HCT116 (cell line): ENCODE measurements around the gene RYR3. TPM values are rescaled to one million over a fixed set of nuclear protein-coding genes. Genes with fewer than 3 reads are reported as not detected.

Source experiments
- ATAC-seq: fragments of 200-7000 bp; cut with Tn5 transposase; 2 replicates; pipeline ENCODE4 v1.9.1; 2020; ENCODE audit warnings: mild to moderate bottlenecking, moderate library complexity
- BruUV-seq: library from RNA; stranded (reverse); fragments of 400-500 nt; replicated peaks from 2 replicates; lab custom pipeline; 2021; lab: Mats Ljungman, UMichigan
- CTCF ChIA-PET: fragments of 300-600 bp; sonication (Branson Sonifier 250); formaldehyde crosslinking; loops from one replicate; lab custom pipeline; 2021; ENCODE audit warnings: antibody characterized with exemption; lab: Charles Lee
- POLR2A ChIA-PET: fragments of 300-600, 350-600 bp; sonication (Branson Sonifier 250); formaldehyde crosslinking; loops from one replicate; lab custom pipeline; 2021; ENCODE audit warnings: antibody characterized with exemption; lab: Charles Lee
- RAD21 ChIA-PET, 2 experiments: fragments of 300-600 bp; sonication (Branson Sonifier 250); formaldehyde crosslinking; loops; one replicate each; lab custom pipeline; 2023; ENCODE audit warnings: low total read pairs in 2 of 2; ENCODE audit not compliant: uncharacterized antibody in 2 of 2, unreplicated experiment in 2 of 2, low non-redundant PET in 1 of 2; lab: Charles Lee
- DNase-seq: peaks from one replicate; pipeline ENCODE4 v3.0.0-alpha.2; 2010; ENCODE audit warnings: low read depth, low spot score
- H2AFZ ChIP-seq: fragments of 200-600 bp; shearing (Covaris generic), sonication (generic); 2 replicates; pipeline ENCODE4 v1.6.1; 2017; ENCODE audit warnings: low read depth, mixed run types, mixed read lengths, antibody characterized with exemption, low read length; ENCODE audit not compliant: poor library complexity, severe bottlenecking
- H3K27ac ChIP-seq: 2 replicates; pipeline ENCODE4 v1.5.1; 2012; ENCODE audit warnings: low read depth, low read length
- H3K27me3 ChIP-seq: fragments of 200-600 bp; sonication (generic); 2 replicates; pipeline ENCODE4 v1.6.1; 2016; ENCODE audit warnings: mixed run types, low read length, mixed read lengths; ENCODE audit not compliant: insufficient read depth
- H3K36me3 ChIP-seq, 2 experiments: fragments of 200-500 bp in 1 of 2; fragments of 200-600 bp in 1 of 2; sonication (Bioruptor generic) in 1 of 2; sonication (generic) in 1 of 2; 2 replicates each; pipeline versions ENCODE4 v1.5.1 to v1.6.1; 2014 to 2016; ENCODE audit warnings: low read length in 2 of 2, inconsistent platforms in 1 of 2, mixed read lengths in 1 of 2, mixed run types in 1 of 2; ENCODE audit not compliant: insufficient read depth in 2 of 2, control insufficient read depth in 1 of 2
- H3K4me1 ChIP-seq, 2 experiments: fragments of 200-600 bp in 1 of 2; sonication (generic) in 1 of 2; 2 replicates each; pipeline versions ENCODE4 v1.5.1 to v1.6.1; 2012 to 2017; ENCODE audit warnings: low read length in 2 of 2, inconsistent platforms in 1 of 2, mild to moderate bottlenecking in 1 of 2, mixed read lengths in 1 of 2, mixed run types in 1 of 2, moderate library complexity in 1 of 2; ENCODE audit not compliant: insufficient read depth in 2 of 2, control insufficient read depth in 1 of 2
- H3K4me2 ChIP-seq: fragments of 200-600 bp; sonication (generic); 2 replicates; pipeline ENCODE4 v1.6.1; 2017; ENCODE audit warnings: mixed run types, low read length, mixed read lengths
- H3K4me3 ChIP-seq, 2 experiments: fragments of 200-600 bp in 1 of 2; sonication (generic) in 1 of 2; replicated peaks in 1 of 2; 2 replicates each; pipeline ENCODE4 v1.5.1; 2011 to 2016; ENCODE audit warnings: low read length in 2 of 2, control low read depth in 1 of 2, low read depth in 1 of 2, mild to moderate bottlenecking in 1 of 2, mixed read lengths in 1 of 2, mixed run types in 1 of 2
- H3K79me2 ChIP-seq: fragments of 200-600 bp; sonication (generic); 2 replicates; pipeline ENCODE4 v1.6.1; 2017; ENCODE audit warnings: mild to moderate bottlenecking, mixed run types, low read length, moderate library complexity, mixed read lengths; ENCODE audit not compliant: insufficient read depth
- H3K9ac ChIP-seq: fragments of 200-600 bp; sonication (generic); 2 replicates; pipeline ENCODE4 v1.6.1; 2016; ENCODE audit warnings: low read length, mixed read lengths
- H3K9me2 ChIP-seq: fragments of 200-600 bp; sonication (generic), shearing (Covaris generic); 2 replicates; pipeline ENCODE4 v1.6.1; 2017; ENCODE audit warnings: mixed run types, mild to moderate bottlenecking, moderate library complexity; ENCODE audit not compliant: insufficient read depth
- H3K9me3 ChIP-seq, 2 experiments: fragments of 200-500 bp in 1 of 2; fragments of 200-600 bp in 1 of 2; sonication (Bioruptor generic) in 1 of 2; sonication (generic) in 1 of 2; 2 replicates each; pipeline ENCODE4 v1.6.1; 2014 to 2017; ENCODE audit warnings: low read length in 2 of 2, mixed read lengths in 2 of 2, inconsistent platforms in 1 of 2, low read depth in 1 of 2, mild to moderate bottlenecking in 1 of 2, mixed run types in 1 of 2, moderate library complexity in 1 of 2; ENCODE audit not compliant: control insufficient read depth in 1 of 2, insufficient read depth in 1 of 2
- H4K20me1 ChIP-seq: fragments of 200-600 bp; sonication (generic), shearing (Covaris generic); 2 replicates; pipeline ENCODE4 v1.6.1; 2017; ENCODE audit warnings: mixed run types, mild to moderate bottlenecking, moderate library complexity; ENCODE audit not compliant: insufficient read depth
- CBX3 ChIP-seq: IDR thresholded peaks from 2 replicates; pipeline ENCODE4 v1.6.1; 2012; ENCODE audit warnings: low read depth
- JUND ChIP-seq: IDR thresholded peaks from 2 replicates; pipeline ENCODE4 v1.6.1; 2012
- RAD21 ChIP-seq: IDR thresholded peaks from 2 replicates; pipeline ENCODE4 v1.6.1; 2012; ENCODE audit warnings: low read depth, mild to moderate bottlenecking
- SP1 ChIP-seq: IDR thresholded peaks from 2 replicates; pipeline ENCODE4 v1.6.1; 2012; ENCODE audit warnings: low read depth
- SRF ChIP-seq: IDR thresholded peaks from 2 replicates; pipeline ENCODE4 v1.6.1; 2012; ENCODE audit warnings: low read depth
- ZFX ChIP-seq: fragments of 450-650 bp; IDR thresholded peaks from 2 replicates; pipeline ENCODE4 v1.6.1; 2017
- intact Hi-C: fragments of 100-400 bp; cut with micrococcal nuclease; formaldehyde crosslinking; loops from 2 replicates; pipeline ENCODE4 v1.10.0; 2022
- total RNA-seq: library from RNA; stranded (reverse); gene quantifications from one replicate; pipeline ENCODE4 v1.2.1, GENCODE V29; 2021; ENCODE audit not compliant: unreplicated experiment
- TF ChIP-seq, protein P1 (sequence below), 3 experiments: fragments of 200-600 bp in 1 of 3; sonication (generic) in 1 of 3; IDR thresholded peaks in 2 of 3; conservative IDR thresholded peaks in 1 of 3; 2 replicates each; pipeline ENCODE4 v1.5.1; 2012 to 2017; ENCODE audit warnings: low read depth in 2 of 3, low read length in 2 of 3, antibody characterized with exemption in 1 of 3, borderline replicate concordance in 1 of 3, control low read depth in 1 of 3, mild to moderate bottlenecking in 1 of 3, mixed read lengths in 1 of 3, mixed run types in 1 of 3, moderate library complexity in 1 of 3; ENCODE audit not compliant: insufficient read depth in 1 of 3
- TF ChIP-seq, protein P2 (sequence below): IDR thresholded peaks from 2 replicates; pipeline ENCODE4 v1.6.1; 2012

RYR3 gene
- total RNA-seq, 1 experiment from 2014 or later, result not detected

DNA sequence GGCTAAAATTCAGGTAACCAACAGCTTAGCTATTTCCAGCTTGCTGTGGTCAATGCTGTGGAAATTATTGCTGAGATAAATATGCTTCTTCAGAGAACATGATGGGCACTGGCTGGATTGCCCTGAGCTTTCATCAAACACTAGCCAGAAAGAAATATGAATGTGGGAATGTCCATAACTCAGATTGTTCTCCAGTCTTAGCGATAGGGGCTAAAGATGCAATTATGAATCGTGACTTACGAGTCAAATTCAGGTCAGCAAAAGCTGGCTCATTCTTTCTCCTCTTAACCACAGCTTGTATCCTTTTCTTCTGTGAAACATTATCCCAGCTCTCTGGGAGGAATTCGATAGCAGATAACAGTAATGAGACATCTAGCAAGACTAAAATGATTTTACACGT is 307.6 kb downstream of the RYR3 start:
- Histone ChIP-seq H4K20me1 (no peaks in the 10 kb centered on the region), H3K36me3 (no peaks in the 10 kb centered on the region), H2AFZ (no peak overlapping the region), H3K27ac (no peak overlapping the region), H3K27me3 (peaks cover 57% of the 10 kb centered on the region), H3K9me3 (no peaks in the 10 kb centered on the region), H3K4me2 (no peak overlapping the region), H3K9ac (no peak overlapping the region), H3K9me2 (no peaks in the 10 kb centered on the region), H3K79me2 (no peaks in the 10 kb centered on the region), H3K4me1 (no peaks in the 10 kb centered on the region), H3K4me3 (no peak overlapping the region)
- DNase-seq, result no peak
- CTCF ChIA-PET, result interaction anchor here (0.9 to 1.4 kb wide), 2 partner anchors 82 to 326 kb away, joined by 4 to 6 read pairs; no protein-coding TSS in a partner anchor
- POLR2A ChIA-PET, result no interaction called here
- no peak for TF ChIP-seq CBX3
- TF ChIP-seq SRF, result no peak
- no peak for TF ChIP-seq JUND
- RAD21 ChIA-PET, result no interaction called here
- no TSS peak for BruUV-seq
- ATAC-seq, result no peak
- intact Hi-C loops, result no loop called here

DNA sequence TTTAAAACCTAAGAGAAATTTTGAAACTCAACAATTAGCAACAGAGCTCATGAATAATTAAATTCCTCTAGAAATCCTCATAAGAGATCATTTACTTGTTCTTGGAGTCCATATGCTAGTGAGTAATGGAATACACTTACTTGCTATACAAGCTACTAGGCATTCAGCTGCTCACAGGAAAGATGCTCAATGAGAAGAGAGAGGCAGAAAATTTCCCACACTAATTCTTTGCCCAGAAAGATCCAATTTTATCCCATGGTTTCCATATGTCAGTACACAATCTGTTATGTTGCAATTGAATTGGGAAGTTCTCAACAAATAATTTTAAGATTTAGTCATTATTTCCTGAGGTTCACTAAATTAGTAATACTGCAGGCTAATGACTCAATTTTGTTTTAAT is 310.4 kb downstream of the RYR3 start:
- H3K79me2 ChIP-seq, result no peaks in the 10 kb centered on the region
- H3K9me2 ChIP-seq, result no peaks in the 10 kb centered on the region
- intact Hi-C loops, result no loop called here
- no peaks in the 10 kb centered on the region for H3K9me3 ChIP-seq
- no peak for DNase-seq
- H3K4me1 ChIP-seq, result no peaks in the 10 kb centered on the region
- no TSS peak for BruUV-seq
- H4K20me1 ChIP-seq, result no peaks in the 10 kb centered on the region
- ChIA-PET RAD21 (no interaction called here), POLR2A (no interaction called here), CTCF (no interaction called here)
- H2AFZ ChIP-seq, result no peak overlapping the region
- ATAC-seq, result no peak
- H3K4me3 ChIP-seq, result no peak overlapping the region
- no peak for TF ChIP-seq ZFX
- H3K9ac ChIP-seq, result no peak overlapping the region
- H3K27me3 ChIP-seq, result peaks cover 58% of the 10 kb centered on the region
- no peak overlapping the region for H3K4me2 ChIP-seq
- H3K27ac ChIP-seq, result no peak overlapping the region
- no peaks in the 10 kb centered on the region for H3K36me3 ChIP-seq

DNA sequence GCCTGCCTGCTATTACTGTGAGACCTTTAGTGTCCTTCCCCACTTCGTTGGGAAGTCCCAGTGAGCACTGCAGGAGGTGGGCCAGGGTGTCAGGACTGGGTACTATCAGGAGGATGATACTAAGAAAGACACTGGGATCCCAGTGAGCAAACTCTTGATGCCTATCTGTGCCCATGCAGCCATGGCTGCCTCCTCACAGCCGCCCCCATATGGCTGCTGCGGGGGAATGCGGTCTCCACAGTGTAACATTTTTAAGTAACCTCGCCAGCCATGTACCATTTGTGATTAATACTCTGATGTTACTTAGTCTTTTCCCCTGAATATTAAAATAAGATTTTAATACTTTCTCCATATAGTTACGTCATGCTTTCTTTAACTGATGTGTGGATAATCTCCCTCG is 312.2 kb downstream of the RYR3 start:
- H3K4me1 ChIP-seq, result no peaks in the 10 kb centered on the region
- DNase-seq (no peak), ATAC-seq (peak; percentile 74)
- intact Hi-C loops, result no loop called here
- H3K27me3 ChIP-seq, result peaks cover 55% of the 10 kb centered on the region
- H3K9me2 ChIP-seq, result no peaks in the 10 kb centered on the region
- no peaks in the 10 kb centered on the region for H3K9me3 ChIP-seq
- no peak overlapping the region for H2AFZ ChIP-seq
- POLR2A ChIA-PET, result no interaction called here
- RAD21 ChIA-PET, result no interaction called here
- no peak overlapping the region for H3K9ac ChIP-seq
- no peaks in the 10 kb centered on the region for H4K20me1 ChIP-seq
- no peaks in the 10 kb centered on the region for H3K36me3 ChIP-seq
- H3K4me3 ChIP-seq, result no peak overlapping the region
- no TSS peak for BruUV-seq
- TF ChIP-seq, protein P1, sequence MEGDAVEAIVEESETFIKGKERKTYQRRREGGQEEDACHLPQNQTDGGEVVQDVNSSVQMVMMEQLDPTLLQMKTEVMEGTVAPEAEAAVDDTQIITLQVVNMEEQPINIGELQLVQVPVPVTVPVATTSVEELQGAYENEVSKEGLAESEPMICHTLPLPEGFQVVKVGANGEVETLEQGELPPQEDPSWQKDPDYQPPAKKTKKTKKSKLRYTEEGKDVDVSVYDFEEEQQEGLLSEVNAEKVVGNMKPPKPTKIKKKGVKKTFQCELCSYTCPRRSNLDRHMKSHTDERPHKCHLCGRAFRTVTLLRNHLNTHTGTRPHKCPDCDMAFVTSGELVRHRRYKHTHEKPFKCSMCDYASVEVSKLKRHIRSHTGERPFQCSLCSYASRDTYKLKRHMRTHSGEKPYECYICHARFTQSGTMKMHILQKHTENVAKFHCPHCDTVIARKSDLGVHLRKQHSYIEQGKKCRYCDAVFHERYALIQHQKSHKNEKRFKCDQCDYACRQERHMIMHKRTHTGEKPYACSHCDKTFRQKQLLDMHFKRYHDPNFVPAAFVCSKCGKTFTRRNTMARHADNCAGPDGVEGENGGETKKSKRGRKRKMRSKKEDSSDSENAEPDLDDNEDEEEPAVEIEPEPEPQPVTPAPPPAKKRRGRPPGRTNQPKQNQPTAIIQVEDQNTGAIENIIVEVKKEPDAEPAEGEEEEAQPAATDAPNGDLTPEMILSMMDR (IDR thresholded peaks at IDR 0.05 in 2 of 3, conservative IDR thresholded peaks at IDR 0.05 in 1 of 3; ENCODE audit: borderline replicate concordance in 1 of 3, insufficient read depth in 1 of 3, low read depth in 2 of 3, low read length in 2 of 3), result peak in 2 of 3 experiments; percentile 45 to 51; a peak in 4 of 6 replicates
- TF ChIP-seq, protein P2, sequence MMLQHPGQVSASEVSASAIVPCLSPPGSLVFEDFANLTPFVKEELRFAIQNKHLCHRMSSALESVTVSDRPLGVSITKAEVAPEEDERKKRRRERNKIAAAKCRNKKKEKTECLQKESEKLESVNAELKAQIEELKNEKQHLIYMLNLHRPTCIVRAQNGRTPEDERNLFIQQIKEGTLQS, result no peak
- TF ChIP-seq RAD21 (peak; percentile 4; the same call in 1 of the 2 replicates), ZFX (no peak), SP1 (no peak), SRF (no peak)
- TF ChIP-seq, all 23 proteins: peak for 2
- CTCF ChIA-PET, result no interaction called here
- Histone ChIP-seq H3K27ac (no peak overlapping the region), H3K4me2 (no peak overlapping the region), H3K79me2 (no peaks in the 10 kb centered on the region)
